ENCODE results near the gene POGLUT2. TPM values are rescaled to one million over a fixed set of nuclear protein-coding genes. Genes with fewer than 3 reads are reported as not detected.

The POGLUT2 gene
- 14.7 and 15.7 TPM in 2 replicates for total RNA-seq

GRCh38 chr13:102798581-102799425, at the start of gene POGLUT2, which contains the start of gene BIVM:
TSS of gene POGLUT2 (minus strand) at chr13:102798976. CDS start at chr13:102798670, 306 bp downstream.
TSS of gene BIVM (plus strand) at chr13:102799119. CDS start at chr13:102807268, 8,149 bp downstream.

GRCh38 chr13:102845630-102846260, 47.0 kb upstream of the POGLUT2 start, which contains the start of gene ERCC5:
TSS of gene ERCC5 (plus strand) at chr13:102846032. CDS start at chr13:102846267, 235 bp downstream.

GRCh38 chr13:102773441-102774213, 25.1 kb downstream of the POGLUT2 start, which contains the start of gene TEX30:
TSS of gene TEX30 (minus strand) at chr13:102773786. CDS start at chr13:102770026, 3,760 bp downstream.

Other genes starting within 250 kb of the POGLUT2 start
- 38.5 and 55.5 TPM in 2 replicates for gene TPP2, start 202.0 kb downstream of the POGLUT2 start, total RNA-seq
- gene METTL21C, start 103.9 kb downstream of the POGLUT2 start, total RNA-seq, result not detected in 2 replicates
- 18.8 and 19.3 TPM in 2 replicates for gene TEX30, start 25.2 kb downstream of the POGLUT2 start, total RNA-seq
- 15.0 and 18.7 TPM in 2 replicates for gene BIVM, start 143 bp upstream of the POGLUT2 start, total RNA-seq
- gene ERCC5, start 47.1 kb upstream of the POGLUT2 start, total RNA-seq, result 43.8 and 50.5 TPM in 2 replicates